Activated effector memory CD4-positive, alpha-beta T cell treated with Interleukin-2 at 50 U/mL for 16 hours (primary cell): ENCODE data around the gene AMBN.

Experiments
- DNase-seq: peaks from one replicate; pipeline ENCODE4 v3.0.0-alpha.2; 2020

AMBN gene, protein sequence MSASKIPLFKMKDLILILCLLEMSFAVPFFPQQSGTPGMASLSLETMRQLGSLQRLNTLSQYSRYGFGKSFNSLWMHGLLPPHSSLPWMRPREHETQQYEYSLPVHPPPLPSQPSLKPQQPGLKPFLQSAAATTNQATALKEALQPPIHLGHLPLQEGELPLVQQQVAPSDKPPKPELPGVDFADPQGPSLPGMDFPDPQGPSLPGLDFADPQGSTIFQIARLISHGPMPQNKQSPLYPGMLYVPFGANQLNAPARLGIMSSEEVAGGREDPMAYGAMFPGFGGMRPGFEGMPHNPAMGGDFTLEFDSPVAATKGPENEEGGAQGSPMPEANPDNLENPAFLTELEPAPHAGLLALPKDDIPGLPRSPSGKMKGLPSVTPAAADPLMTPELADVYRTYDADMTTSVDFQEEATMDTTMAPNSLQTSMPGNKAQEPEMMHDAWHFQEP

DNA sequence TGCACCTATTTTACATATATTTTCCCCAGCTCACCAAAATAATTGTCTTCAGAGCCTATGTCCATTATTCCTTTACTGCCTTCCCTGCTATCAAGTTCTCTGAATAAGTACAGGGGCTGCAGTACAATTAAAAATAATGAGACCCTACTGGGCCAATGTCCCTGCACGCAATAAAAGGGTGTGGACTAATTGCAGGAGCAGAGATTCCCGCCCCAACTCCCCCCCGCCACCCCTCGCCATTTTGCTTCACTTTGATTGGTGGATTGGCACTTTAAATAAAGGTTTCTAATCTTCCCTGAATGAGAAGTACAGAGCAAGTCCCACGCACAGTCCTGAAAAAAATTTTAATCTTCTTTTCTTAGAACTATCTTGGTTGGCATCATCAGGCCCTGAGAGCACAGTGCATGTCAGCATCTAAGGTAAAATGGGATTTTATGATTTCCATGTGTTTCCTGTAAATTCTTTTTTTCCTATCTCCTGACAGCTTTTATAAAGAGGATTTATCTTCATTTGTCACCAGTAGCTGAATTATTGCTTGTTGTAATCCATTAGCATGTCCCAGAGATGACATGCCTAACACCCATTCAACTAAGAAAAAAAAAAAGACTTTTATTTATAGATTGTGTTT, at the start of gene AMBN:
AMBN (plus strand) TSS at position 302 of the 628 bp plus-strand sequence; CDS start at position 405, 103 bp downstream.
- no peak for DNase-seq

GRCh38 chr4:70544279-70544868, 47.7 kb upstream of the AMBN start:
- DNase-seq, result no peak

DNA sequence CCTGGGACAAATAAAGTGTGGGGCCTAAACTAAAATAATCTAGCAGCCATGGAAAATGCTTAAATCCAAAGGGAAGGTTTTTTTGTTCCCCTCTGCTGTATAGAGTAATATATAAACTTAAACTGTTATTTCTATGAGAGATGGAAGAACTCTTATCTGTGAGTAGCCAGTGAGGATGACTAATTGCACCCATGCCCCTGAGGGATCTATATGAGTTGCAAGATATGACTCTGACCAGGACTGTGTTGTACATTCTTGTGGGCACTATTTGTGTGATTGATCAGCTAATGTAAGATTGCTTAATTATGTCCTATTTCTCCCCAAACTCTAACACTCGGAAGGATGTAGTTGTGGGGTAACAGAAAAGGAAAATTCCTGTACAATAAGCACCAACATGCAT, 35.2 kb upstream of the AMBN start:
- DNase-seq, result no peak

GRCh38 chr4:70559211-70559830, 32.7 kb upstream of the AMBN start:
- no peak for DNase-seq

DNA sequence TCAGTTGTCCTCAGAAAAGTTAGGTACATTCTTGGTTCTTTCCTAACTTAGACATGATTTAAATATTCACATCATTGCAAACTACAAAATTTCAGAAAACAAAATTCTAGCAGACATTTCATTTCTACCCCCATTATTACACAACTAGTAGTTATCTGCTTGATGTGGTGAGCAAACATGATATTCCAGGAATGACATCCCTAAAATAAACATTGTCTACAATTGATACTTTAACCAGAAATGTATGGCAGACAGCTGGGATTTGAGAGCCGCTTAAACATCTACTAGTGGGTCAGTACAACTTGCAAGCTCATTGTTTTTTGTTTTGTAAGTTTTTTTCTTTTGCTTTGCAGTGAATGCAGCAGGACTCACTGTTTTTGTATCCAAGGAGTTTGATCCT, 32.1 kb upstream of the AMBN start:
- no peak for DNase-seq

DNA sequence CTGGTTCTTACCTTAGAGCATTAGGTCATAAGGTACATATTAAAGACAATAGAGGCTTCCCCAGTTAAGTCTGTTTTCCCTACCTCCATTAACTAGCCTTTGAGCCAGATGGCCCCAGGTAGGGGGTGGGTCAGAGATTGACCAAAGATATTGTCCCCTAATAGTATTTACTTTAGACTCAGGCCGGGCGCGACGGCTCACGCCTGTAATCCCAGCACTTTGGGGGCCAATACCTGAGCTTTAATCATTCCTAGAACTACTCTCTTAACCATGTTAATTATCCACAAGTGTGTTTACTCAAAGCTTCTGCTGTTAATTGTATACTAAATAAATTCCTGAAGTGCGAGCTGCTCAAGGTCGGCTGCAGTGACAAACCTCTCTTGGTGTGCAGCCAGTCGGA, 28.0 kb upstream of the AMBN start:
- no peak for DNase-seq

GRCh38 chr4:70570796-70571195, 21.3 kb upstream of the AMBN start:
- no peak for DNase-seq

GRCh38 chr4:70571772-70572171, 20.3 kb upstream of the AMBN start:
- DNase-seq, result no peak

DNA sequence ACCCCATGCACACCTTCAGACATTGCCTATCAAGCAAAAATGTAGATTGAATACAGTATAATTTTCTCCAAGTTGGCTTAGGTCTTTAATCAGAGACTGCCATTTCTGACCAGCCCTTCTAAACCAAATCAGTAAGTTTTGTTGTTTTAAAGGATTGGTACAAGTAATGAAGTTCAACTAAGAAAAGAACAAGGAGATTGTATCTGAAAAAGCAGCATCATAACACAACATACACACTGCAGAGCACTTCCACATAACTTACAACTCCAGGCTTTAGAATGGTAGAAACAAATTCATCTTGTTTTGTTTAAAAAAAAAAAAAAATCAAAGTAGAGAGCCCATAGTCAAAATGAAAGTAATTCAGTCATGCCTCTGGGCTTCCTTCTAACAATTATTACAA, 16.1 kb upstream of the AMBN start:
- DNase-seq, result no peak

DNA sequence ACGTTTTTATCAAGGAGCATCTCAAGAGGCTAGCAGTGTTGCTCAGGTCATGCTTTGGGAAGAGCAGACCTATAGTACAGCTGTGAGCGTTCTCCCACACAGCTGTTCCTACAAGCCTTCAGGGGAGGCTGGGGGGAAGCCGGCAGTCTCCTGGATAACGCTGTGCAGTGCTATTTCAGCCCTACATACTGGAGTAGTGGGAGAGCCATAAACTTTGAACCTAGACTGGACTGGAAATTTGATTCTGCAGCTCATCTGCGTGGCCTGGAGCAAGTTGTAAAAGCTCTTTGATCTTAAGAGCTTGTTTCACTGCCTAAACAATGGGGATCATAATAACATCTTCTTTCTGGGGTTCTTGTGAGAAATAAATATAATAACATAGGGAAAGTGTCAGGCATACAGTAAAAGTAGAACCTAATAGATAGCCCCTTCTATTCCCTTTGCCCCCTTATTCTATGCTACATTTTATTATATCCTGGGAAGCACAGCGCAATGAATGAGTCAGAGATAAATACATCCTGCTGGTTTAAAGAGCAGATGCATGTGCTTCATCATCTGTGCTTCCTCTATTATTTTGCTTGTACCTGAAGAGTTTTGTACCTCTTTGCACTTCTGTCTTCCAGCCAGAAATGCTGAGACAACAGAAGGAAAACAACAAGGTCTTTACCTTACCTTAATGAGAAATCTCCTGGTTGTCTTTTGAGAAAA, 14.7 kb upstream of the AMBN start:
- no peak for DNase-seq

DNA sequence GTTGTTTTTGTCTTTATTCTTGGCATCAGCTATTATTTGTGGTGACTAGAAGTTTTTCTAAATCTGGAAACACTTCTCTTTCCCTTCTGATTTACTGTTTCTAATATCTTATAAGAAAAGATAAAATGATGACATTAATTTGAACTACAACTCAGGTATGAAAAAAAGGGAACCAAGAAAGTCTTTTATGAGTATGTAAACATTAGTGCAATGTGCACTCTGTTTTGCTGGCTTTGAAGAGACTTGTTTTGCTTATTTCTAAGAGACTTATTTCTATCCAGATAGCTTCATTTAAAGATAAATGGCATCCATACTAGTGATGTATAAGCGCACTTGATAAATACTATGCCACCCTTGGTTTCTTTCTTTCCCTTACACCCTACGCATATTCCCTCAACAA, 10.1 kb upstream of the AMBN start:
- no peak for DNase-seq

- DNase-seq, result no peak
Observed at GRCh38 chr4:70583952-70584834, 7.9 kb upstream of the AMBN start.

DNA sequence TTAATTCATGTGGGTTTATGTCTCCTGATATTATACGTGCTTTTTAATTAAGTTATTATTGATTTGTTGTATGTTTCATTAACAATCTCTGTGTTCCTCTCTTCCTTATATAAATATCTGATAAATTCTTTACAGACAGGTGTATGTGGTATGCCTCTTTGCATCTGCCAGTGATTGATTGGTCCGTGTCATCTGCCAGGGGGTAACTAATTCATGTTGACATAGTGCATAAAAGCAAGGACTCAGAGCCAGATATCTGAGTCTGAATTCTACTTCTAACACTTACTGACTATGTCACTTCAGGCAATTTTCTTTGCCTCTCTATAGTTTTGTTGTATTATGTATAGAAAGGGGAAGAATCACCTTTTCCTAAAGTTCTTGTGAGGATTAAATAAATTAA, 5.2 kb upstream of the AMBN start:
- no peak for DNase-seq

GRCh38 chr4:70589785-70590184, 2.3 kb upstream of the AMBN start:
- no peak for DNase-seq

GRCh38 chr4:70594196-70594595, 2.1 kb downstream of the AMBN start:
- DNase-seq, result no peak

GRCh38 chr4:70600305-70600704, 8.2 kb downstream of the AMBN start:
- DNase-seq, result no peak

DNA sequence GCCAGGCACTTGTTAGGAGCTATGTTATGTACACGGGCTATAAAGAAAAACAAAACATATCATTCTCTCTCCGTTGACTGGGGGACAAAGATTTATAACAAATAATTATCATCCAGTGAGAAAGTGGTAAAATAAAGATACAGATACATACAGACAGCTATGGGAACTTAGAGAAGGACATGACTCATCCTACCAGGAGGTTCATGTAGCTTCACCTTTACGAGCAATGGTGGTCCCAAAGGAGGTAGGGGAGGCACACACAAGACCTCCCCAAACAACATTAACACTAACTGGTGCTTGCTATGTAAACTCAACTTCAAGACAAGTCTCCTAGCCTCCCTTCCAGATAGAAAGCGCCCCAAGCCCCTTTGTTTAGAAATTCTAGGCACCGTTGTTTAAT, 8.9 kb downstream of the AMBN start:
- DNase-seq, result no peak

GRCh38 chr4:70601422-70602039, 9.5 kb downstream of the AMBN start:
- DNase-seq, result peak; percentile 32

DNA sequence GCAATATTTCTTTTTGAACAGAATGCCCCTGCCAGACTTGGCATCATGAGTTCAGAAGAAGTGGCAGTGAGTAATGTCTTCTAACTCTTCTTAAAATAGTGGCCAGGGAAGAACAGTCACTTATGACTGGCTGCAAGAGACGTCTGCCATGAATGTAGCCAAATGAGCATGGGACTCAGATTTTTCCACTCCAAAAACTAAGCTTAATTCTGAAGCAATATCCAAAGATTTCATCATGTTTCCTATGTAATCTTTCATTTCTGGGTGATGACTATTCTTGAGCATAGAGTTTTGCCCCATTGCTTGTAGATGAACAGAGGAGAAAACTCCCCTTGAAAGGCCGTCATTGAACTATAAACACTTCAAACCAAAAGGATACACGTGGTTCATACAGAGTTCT, 11.8 kb downstream of the AMBN start:
- no peak for DNase-seq

- DNase-seq, result no peak
Observed at GRCh38 chr4:70606459-70606858, 14.4 kb downstream of the AMBN start.

DNA sequence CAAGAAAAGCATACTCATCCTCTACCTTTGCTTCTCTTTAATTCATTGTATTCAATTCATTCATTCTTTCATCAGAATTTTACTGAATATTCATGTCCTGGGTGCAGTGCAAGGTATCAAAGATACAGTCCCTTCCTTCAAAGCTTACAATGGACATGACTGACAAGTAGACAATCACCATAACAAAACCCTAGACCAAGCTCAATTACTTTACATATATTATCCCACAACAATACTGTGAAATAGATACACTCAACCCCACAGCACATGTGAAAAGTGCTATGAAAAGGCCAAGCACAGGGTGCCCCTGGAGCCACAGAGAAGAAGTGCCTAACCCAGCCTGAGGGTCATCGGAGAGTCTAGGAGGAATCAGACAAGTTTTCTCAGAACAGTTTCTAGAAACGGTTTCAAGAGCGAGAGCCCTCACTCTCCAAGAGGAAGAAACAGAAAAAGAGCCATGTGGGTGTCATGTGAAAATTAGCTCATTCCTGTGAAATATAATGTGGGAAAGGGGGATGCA, 15.3 kb downstream of the AMBN start:
- DNase-seq, result no peak
